Skin of body (tissue), 2 donors: ENCODE results near the gene CXorf66. TPM values are rescaled to one million over a fixed set of nuclear protein-coding genes. Genes with fewer than 3 reads are reported as not detected.
"Not testable (repeated sequence)": the region's sequence is repeated elsewhere in the genome, so short reads cannot be mapped to it uniquely, and the experiment has no call there.

Experiments used
- DNase-seq: peaks from one replicate; lab custom pipeline; 2025; lab: John Stamatoyannopoulos, UW
- total RNA-seq: library from RNA; depleted of rRNA; stranded (reverse); fragments of >200 nt; gene quantifications from one replicate; pipeline ENCODE4 v1.2.3, GENCODE V29; 2014

CXorf66 gene, protein sequence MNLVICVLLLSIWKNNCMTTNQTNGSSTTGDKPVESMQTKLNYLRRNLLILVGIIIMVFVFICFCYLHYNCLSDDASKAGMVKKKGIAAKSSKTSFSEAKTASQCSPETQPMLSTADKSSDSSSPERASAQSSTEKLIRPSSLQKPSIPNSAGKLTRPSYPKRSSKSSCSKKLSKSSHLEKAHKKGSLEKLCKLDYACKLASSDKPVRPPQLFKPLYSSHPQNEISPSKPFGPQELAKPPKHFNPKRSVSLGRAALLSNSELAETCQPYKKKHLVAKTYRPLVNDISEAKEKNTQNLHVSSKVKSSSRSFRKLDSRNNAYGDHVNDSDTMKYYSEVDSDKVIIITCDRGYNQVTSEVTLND
- total RNA-seq, result not detected

DNA sequence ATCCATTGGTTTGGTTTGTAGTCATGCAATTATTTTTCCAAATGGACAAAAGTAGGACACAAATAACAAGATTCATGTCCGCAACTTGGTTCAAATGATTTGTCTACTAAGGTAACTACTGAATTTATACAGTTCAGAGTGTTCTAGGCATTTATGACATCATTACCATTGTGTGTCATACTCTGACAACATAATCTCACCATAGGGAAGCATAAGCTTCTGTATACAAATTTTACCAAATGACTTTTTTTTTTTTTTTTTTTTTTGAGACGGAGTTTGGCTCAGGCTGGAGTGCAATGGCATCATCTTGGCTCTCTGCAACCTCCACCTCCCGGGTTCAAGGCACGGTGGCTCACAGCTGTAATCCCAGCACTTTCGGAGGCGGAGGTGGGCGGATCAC, at the start of gene CXorf66:
TSS of gene CXorf66 (minus strand) at position 101 of the 400 bp plus-strand sequence. CDS start at position 76, 25 bp downstream.
- no peak for DNase-seq

- DNase-seq, result no peak
These were observed 17.5 kb upstream of the CXorf66 start for GRCh38 chrX:139982856-139983255.

DNA sequence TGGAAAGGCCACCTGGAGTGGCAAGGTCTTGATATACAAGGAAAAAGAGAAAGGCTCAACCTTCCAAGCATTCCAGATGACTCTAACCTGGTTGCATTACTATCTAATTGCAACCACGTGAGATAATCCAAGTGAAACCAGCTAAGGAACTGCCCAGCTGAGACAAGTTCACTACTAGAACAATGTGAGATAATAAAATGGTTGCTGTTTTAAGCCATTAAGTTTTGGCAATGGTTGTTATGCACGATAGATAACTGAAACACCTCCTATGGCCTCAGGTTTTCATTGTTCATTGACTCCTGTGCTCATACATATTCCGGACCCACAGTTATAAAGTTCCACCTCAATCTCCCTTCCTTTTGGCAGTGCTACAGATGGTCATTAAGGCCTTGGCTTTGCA, 9.2 kb upstream of the CXorf66 start:
- no peak for DNase-seq

DNA sequence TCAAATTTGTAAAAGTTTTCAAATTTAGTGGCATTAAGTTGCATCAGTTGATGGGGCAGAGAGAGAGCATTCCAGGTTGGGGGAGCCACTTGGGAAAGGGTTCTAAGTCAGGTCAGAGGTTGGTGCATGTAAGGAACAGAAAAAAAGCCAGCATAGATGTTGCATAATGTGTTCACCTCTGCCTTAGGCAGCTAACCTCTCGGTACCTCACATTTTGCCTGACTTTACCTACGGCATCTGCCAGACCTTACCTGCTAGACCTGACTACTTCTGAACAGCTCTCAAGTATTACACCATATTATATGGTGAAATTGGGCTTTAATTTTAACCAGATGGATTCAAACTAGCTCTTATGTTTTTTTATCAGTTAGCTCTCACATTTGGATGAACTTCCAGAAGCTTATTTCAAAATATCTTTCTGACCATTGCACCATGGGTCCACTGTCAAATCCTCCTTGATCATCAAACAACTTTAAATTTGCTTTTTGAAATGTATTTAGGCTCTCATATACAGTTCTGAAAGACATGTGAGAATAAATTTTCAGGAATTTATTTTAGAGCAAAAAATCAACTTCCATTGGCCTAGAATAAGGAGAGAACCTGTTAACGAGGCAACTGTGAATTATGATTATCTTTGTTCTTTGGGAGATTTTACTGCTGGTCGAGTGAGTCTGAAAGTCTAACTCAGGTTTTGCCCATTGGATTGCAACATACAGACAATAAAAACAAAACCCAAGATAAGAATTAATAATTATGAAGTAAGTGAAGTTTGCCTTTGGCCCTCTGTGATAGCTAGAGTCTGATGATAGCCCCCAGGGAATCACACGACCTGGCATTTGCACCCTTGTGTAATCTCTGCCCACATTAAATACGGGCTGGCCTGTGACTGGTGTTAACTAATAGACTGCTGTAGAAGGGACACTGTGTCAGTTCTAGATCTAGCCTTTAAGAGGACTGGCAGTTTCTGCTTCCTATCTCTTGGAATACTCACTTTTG, 7.6 kb upstream of the CXorf66 start:
- no peak for DNase-seq

GRCh38 chrX:139972113-139972512, 6.8 kb upstream of the CXorf66 start:
- DNase-seq, result no peak

DNA sequence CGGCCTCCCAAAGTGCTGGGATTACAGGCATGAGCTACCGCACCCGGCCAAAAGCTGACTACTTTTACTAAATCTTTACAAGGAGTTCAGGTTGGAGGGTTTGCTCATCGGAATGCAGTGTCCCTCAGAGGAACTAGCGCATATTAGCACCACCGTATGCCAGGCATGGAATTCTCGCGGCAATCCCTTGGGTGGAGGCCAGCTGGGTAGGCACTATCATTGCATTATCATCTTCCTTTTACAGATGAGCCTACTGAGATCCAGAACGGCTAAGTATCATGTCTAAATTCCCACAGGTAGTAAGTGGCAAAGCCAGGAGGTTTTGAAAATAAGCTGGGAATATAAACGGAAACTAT, 6.1 kb upstream of the CXorf66 start:
- DNase-seq, result no peak

GRCh38 chrX:139969286-139969685, 4.0 kb upstream of the CXorf66 start:
- no peak for DNase-seq

DNA sequence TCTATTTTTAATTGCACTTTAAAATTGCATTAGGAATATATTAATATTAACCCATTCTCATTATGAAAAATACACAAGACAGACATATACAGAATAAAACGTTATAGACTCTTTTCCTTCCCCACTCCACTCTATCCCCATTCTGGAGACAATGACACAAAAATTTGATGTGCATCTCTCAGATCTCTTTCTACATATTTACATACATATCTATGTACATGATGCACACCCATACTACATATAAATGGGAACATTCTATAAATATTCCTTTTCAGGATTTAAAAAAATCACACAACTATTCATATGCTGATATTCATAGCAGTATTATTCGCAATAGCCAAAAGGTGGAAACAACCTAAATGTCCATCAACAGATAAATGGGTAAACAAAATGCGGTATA, 2.4 kb upstream of the CXorf66 start:
- no peak for DNase-seq

DNA sequence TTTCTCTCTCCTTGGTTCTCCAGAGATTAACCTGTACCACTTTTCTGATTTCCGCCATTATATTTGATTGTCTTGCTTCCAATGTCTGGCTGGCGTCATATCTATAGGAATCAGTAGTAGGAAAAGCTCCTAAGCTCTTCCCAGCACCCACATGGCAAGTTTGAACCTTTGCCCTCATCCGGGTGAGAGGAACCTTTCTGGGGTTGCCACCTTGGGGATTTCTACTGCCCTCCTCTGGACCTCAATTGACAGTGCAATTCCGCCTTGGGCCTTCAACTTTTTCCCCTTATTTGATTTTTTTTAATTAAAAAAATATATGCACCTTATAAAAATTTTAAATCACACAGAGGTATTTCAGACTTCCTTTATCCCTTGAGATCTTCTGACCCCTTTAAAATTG, 2.0 kb upstream of the CXorf66 start:
- no peak for DNase-seq

DNA sequence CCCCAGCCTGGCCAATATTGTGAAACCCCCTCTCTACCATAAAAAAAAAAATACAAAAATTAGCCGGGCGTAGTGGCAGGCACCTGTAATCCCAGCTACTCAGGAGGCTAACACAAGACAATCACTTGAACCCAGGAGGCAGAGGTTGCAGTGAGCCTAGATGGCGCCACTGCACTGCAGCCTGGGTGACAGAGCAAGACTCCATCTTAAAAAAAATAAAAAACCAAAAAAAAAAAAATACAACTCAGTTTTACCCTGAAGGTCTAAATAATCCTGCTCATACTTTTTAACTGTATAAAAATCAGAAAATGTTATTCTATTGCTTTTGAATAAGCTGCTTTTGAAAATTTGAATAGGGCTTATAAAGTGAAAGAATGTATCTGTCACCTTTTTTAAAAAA, 838 bp upstream of the CXorf66 start:
- DNase-seq, result not testable (repeated sequence)

DNA sequence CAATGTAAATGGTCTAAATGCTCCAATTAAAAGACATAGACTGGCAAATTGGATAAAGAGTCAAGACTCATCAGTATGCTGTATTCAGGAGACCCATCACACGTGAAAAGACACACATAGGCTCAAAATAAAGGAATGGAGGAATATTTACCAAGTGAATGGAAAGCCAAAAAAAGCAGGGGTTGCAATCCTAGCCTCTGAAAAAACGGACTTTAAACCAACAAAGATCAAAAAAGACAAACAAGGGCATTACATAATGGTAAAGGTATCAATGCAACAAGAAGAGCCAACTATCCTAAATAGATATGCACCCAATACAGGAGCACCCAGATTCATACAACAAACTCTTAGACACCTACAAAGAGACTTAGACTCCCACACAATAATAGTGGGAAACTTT, 4.2 kb downstream of the CXorf66 start:
- DNase-seq, result not testable (repeated sequence)

- DNase-seq, result no peak
These were observed 15.6 kb downstream of the CXorf66 start for GRCh38 chrX:139949703-139950102.

GRCh38 chrX:139945075-139945474, 20.2 kb downstream of the CXorf66 start:
- no peak for DNase-seq

GRCh38 chrX:139936259-139936658, 29.1 kb downstream of the CXorf66 start:
- no peak for DNase-seq

GRCh38 chrX:139933904-139934303, 31.4 kb downstream of the CXorf66 start:
- DNase-seq, result no peak

GRCh38 chrX:139932901-139933796, 32.2 kb downstream of the CXorf66 start, which contains the start of gene ATP11C:
Gene ATP11C (minus strand): TSS chrX:139933053. CDS start chrX:139932042, 1,011 bp downstream.
- peak; percentile 78 for DNase-seq

DNA sequence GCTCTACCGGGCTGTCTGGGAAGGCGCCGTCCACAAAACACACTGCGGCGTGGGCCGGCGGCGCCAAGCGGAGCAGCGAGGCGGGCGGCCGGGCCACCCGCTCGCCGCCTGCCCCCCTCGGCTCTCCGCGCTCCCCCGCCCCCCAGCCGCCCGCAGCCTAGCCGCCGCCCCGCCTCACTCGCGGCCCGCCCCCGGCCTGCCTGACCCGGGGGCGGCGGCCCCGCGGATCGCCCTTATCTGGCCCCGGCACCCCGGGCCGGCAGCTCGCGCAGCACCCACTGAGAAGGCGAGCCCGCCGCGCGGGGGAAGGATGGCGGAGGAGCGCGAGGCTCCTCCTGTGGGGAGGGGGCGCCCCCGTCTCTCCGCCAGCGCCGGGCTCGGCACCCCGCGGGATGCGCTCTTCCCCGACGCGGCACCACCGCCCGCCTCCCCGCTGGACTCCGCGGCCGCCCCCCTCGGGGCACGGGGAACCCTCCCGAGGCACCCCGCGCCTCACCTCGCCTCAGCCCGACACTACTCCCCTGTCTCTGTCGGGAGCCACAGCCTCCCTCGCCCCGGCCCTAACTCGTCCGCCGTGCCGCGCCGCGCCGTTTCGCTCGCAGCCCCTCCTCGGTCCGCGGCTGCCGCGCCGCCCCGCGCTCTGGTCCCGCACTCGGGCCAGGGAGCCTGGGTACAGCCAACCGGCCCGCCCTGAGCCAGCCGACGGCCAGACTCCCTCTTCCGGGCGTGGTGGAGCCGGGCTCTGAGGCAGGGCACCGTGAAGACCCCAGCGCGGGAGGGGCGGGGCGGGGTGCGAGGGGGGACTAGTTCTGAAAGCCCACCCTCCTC, 33.0 kb downstream of the CXorf66 start:
- DNase-seq, result no peak

DNA sequence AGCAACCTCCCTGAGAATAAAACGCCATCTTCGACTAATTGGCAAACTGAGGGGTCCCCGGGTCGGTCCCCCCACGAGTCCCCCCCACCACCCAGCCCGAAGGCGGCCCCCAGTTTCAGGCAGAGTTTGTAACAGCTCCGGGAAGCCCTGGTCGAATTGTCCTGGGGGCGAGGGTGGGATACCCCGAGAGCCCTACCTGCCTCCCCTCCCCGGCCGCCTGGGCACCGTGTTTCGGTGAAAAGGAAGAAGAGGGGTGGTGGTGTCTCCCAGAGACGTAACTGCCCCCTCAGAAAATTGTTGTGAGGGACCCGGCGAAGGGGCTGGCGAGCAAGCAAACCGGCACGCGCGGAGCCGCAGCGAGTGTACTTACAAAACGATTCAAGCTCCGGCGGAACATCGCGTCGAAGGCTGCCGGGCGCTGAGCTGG, 33.7 kb downstream of the CXorf66 start:
- DNase-seq, result no peak

- no peak for DNase-seq
These were observed 34.2 kb downstream of the CXorf66 start for GRCh38 chrX:139930916-139931645.

GRCh38 chrX:139930401-139930800, 34.9 kb downstream of the CXorf66 start:
- DNase-seq, result no peak
